Activated CD8-positive, alpha-beta memory T cell treated with anti-CD3 and anti-CD28 coated beads for 24 hours (primary cell): ENCODE measurements around the gene EEF1G.
"Not testable (repeated sequence)": the region's sequence is repeated elsewhere in the genome, so short reads cannot be mapped to it uniquely, and the experiment has no call there.

Source experiments
- DNase-seq: peaks from one replicate; pipeline ENCODE4 v3.0.0-alpha.2; 2020

Gene EEF1G

DNA sequence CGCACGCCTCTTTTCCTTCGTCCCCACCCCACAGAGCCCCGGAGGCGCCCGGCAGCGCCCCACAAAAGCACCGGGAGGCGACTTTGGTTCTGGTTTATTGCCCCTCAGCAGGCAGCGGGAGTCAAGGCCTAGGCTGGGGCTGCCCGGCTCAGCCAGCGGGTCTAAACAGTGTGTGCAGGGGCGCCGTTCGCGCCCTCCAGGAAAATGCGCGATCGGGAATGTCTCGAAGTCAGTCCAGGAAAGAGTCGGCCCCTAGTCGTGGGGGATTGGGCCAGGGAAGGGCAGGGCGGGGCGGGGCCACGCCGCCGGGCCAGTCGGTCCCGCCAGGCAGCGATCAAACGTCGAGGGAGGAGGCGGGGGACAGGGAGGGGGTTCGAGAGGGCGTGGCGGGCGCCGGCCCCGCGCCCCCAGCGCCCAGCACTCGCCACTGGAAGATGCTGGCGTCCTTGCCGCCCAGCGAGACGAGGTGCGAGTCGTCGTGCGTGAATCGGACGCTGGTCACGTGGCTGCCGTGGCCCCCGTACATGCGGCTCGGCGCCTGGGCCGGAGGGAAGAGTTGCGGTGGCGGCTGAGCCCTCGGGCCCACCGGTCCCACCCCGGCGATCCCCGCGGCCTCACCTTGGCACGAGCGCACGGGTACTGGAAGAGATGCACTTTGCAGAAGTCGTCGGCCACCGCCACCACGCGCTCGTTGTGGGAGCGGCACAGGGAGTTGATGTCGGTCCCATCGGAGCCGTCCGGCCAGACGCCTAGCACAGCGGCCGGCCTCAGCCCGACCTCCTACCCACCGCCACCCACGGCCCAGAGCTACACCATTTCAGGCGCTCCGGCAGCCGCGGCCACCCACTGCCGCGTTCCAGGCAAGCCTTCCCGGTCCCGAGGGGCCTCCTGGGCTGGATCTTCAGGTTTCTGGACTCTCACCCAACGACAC lies 28.7 kb upstream of the EEF1G start:
- DNase-seq, result no peak

DNA sequence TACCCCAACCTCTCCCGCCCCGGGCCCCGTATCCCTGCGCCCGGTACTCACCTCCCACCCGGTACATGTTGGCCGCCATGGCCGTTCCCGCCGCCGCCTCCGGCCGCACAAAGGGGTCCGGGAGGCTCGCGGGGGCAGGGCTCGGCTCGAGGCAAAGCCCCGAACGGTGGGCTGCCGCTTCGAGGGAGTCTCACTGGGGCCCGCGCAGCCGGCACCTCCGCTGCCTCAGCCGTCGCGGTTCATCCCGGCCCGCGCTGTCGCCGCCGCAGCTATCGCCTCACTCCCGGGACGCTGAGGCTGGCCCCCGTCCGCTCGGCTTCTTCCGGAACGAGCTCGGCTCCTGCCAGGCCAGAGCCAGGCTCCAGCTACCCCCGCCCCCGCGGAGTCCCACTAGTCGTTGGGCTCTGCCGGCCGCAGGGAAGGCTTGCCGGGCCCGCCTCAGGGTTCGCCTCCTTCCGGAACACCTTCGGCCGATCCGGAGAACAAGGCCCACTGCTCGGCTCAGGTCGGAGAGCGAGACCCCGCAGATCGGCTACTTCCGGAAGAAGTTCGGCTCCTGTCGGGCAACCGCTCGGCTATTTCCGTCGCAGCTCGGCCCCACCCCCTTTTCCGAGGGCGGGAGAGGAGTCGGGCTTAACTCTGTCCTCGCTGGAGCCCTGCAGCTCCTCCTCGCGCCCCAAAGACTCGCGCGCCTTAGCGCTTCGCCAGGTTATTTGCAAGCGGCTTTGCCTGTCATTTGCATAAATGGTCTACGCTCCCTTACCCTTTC lies 27.9 kb upstream of the EEF1G start, which contains the start of gene MTA2:
MTA2 (minus strand) TSS at position 494 of the 769 bp plus-strand sequence; CDS start at position 79, 415 bp downstream.
- peak; percentile 100 for DNase-seq

- DNase-seq, result no peak
Observed at GRCh38 chr11:62601122-62601371, 27.4 kb upstream of the EEF1G start.

- no peak for DNase-seq
Observed at GRCh38 chr11:62600367-62601121, 26.9 kb upstream of the EEF1G start.

DNA sequence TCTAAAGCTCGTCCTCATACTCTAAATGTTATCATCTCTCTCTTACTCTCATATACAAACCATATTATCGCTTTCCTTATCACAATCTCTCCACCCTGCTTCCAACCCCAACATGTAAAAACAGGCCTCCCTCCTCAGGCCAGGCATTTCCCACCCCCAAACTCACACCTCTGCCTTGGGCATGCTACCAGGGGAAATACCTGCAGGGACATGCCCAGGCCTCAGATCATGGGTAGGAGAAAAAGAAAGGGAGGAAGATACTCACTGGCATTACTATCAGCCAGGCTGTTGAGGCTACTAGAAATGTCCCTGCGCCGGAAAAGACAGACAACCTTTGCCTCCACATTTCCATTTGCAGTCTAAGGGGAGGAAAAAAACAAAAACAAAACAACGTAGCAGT lies 26.2 kb upstream of the EEF1G start:
- DNase-seq, result no peak

GRCh38 chr11:62599069-62599696 lies 25.5 kb upstream of the EEF1G start:
- peak; percentile 94 for DNase-seq

- DNase-seq, result no peak
Observed at GRCh38 chr11:62595124-62595523, 21.4 kb upstream of the EEF1G start.

DNA sequence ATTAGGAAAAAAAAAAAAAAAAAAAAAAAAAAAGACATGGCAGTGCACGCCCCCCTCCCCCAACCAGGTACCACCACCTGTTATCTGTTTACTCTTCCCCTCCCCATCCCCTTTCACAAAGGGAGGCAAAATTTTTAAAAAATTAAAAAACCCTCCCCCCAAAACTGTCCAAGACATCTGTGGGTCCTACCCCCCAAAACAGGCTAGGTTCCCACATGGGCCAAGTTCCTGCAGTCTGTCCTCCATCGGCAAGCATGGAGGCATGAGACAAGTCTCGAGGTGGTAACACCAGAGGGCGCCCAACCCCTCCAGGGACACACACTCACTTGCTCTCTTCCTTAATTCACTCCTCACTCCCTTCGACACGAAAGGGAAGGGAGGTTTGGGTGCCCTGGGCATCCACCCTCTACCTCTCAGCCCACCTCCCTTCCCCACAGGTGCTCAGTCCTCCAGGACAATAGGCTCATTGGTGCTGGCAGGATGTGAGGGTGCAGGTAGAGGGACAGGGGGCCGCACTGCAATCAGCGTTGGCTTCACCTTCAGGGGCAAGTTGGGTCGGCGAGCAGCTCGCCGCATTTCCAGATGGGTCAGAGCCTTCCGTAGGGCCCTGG lies 19.8 kb upstream of the EEF1G start:
- DNase-seq, result peak; percentile 86

- DNase-seq, result no peak
Observed at GRCh38 chr11:62592989-62593421, 19.3 kb upstream of the EEF1G start.

DNA sequence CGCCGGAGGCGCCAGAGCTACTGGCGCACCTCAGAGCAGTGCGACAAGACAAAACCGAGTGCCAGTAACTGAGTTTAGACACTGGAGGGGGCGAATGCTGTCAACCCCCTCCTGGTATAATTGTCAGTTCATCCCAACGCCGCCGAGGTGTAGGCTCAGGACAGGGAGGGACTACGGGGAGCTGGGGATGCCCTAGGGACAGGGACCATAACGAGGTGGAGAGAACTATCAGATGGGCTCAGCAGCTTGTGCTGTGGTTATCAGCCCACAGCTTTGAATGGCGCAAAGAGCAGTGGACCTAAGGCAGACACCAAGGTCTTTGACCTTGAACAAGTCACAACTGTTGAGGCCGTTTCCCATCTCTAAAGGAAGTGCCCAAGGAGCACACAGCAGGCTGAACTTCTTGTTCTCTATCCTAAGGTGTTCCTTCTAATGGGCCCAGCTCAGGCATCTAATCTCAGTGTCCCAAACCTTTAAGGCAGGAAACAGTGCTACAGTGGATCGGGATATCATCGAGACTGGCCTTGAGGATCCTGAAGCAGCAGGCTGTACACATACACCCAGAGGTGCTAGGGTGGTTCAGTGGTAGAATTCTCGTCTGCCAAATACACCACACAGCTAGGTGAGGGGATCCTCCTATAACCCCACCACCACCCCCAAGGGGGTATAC lies 18.6 kb upstream of the EEF1G start:
- no peak for DNase-seq

DNA sequence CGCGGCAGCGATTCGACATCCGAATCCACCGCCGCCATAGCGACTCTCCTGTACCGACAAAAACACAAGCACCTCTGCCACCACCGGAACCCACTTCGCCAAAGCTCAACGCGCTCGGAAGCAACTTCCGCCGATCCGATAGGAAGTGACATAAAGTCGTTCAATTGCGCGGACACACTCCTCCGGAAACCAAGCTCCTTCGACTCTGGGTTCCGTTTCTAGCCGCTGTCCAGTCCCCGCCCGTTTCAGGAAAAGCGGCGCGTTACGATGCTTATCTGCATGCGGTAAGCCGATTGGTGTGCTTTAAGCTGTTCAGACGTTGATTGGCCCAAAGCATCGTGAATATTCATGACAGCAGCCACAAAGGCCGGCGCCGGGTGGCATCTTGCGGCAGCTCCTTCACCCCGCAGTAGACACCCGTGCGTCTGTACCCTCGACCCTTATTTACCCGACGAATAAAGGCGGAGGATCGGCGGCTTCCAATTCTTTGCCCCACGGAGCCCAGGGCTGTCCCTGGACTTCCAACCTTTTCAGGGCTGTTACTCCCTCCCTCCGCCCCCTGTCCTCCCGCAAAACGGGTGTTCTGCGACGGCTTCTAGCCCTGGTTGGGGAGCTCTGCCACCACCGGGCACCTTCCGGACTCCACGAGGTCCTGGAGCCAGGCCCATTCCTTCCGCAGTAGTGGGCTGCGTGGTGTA lies 17.9 kb upstream of the EEF1G start, which contains the start of gene TUT1:
TUT1 (minus strand) TSS at position 76 of the 698 bp plus-strand sequence; CDS start at position 38, 38 bp downstream.
- peak; percentile 96 for DNase-seq

GRCh38 chr11:62588966-62589637 lies 15.4 kb upstream of the EEF1G start:
- DNase-seq, result no peak

GRCh38 chr11:62585356-62585755 lies 11.7 kb upstream of the EEF1G start:
- not testable (repeated sequence) for DNase-seq

DNA sequence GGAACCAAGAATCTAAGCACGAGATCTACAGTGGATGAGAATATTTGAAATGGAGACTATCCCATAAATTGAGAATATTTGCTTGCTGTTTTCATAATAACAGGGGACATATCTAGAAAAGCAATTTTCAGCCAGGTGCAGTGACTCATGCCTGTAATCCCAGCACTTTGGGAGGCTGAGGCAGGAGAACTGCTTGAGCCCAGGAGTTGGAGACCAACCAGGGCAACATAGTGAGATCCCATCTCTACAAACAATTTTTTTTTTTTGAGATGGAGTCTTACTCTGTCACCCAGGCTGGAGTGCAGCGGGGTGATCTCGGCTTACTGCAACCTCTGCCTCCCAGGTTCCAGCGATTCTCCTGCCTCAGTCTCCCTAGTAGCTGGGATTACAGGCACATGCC lies 8.0 kb upstream of the EEF1G start:
- DNase-seq, result not testable (repeated sequence)

GRCh38 chr11:62580959-62581715 lies 7.4 kb upstream of the EEF1G start:
- no peak for DNase-seq

DNA sequence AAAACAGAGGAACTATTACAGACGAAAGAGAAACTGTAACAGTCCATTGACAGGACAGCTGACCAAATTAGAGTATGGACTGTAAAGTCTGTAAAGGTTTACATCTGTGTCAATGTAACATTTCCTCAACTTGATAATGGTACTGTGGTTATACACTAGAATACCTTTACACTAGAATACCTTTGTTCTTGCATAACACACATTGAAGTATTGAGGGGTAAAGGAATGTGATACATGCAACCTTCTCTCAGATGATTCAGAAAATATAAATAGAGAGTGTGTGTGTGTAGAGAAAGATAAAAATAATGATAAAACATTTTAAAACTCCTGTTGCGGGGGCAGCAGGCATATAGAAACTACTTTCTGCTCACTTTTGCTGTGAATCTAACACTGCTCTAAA lies 5.6 kb upstream of the EEF1G start:
- DNase-seq, result no peak

- no peak for DNase-seq
Observed at GRCh38 chr11:62578541-62578940, 4.8 kb upstream of the EEF1G start.

- DNase-seq, result no peak
Observed at GRCh38 chr11:62577046-62577714, 3.5 kb upstream of the EEF1G start.

DNA sequence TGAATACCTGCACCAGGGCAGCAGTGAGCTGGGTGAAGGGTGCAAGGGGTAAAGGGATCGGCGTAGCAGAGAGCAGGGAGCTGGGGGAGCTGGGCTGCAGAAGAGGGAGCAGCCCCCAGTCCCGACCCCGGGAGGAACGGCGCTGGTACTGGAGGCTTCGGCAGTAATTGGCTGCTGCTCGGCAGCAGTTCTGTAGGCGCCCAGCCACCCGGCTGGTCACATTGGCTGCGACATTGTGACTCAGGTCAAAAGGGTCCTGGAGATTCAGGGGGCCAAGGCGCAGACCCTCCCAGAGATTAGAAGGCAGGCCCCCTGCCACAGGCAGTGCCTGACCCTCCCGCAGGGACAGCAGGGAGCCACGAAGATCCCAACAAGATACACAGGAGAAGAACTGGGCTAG lies 2.1 kb upstream of the EEF1G start:
- DNase-seq, result no peak
